NB4 (cell line): Measurements from ENCODE around the gene PLEKHA5.

ENCODE experiments used
- POLR2A ChIP-seq: IDR thresholded peaks from 2 replicates; pipeline ENCODE4 v1.6.1; 2011; ENCODE audit warnings: mild to moderate bottlenecking; ENCODE audit not compliant: insufficient read length; ENCODE audit errors: extremely low read depth
- TF ChIP-seq, protein P1 (sequence below): IDR thresholded peaks from 2 replicates; pipeline ENCODE4 v1.6.1; 2011; ENCODE audit warnings: low read depth, low read length
- TF ChIP-seq, protein P2 (sequence below): IDR thresholded peaks from one replicate; pipeline ENCODE4 v1.5.1; 2012; ENCODE audit warnings: low read depth, low read length

- TF ChIP-seq, protein P1, sequence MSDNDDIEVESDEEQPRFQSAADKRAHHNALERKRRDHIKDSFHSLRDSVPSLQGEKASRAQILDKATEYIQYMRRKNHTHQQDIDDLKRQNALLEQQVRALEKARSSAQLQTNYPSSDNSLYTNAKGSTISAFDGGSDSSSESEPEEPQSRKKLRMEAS: no peak
- TF ChIP-seq, protein P2, sequence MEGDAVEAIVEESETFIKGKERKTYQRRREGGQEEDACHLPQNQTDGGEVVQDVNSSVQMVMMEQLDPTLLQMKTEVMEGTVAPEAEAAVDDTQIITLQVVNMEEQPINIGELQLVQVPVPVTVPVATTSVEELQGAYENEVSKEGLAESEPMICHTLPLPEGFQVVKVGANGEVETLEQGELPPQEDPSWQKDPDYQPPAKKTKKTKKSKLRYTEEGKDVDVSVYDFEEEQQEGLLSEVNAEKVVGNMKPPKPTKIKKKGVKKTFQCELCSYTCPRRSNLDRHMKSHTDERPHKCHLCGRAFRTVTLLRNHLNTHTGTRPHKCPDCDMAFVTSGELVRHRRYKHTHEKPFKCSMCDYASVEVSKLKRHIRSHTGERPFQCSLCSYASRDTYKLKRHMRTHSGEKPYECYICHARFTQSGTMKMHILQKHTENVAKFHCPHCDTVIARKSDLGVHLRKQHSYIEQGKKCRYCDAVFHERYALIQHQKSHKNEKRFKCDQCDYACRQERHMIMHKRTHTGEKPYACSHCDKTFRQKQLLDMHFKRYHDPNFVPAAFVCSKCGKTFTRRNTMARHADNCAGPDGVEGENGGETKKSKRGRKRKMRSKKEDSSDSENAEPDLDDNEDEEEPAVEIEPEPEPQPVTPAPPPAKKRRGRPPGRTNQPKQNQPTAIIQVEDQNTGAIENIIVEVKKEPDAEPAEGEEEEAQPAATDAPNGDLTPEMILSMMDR: no peak
- no peak for TF ChIP-seq POLR2A
These were observed 9.0 kb downstream of the PLEKHA5 start for GRCh38 chr12:19138551-19138950.
